H9 (cell line): Measurements from ENCODE around the gene ABCD3. TPM values are rescaled to one million over a fixed set of nuclear protein-coding genes. Genes with fewer than 3 reads are reported as not detected.

Experiments used
- DNase-seq: peaks from one replicate; pipeline ENCODE4 v3.0.0-alpha.2; 2017
- H2AFZ ChIP-seq: one replicate; pipeline ENCODE4 v1.6.1; 2013; ENCODE audit warnings: mild to moderate bottlenecking, low read length, control low read depth, moderate library complexity
- H2AK5ac ChIP-seq: 2 replicates; pipeline ENCODE4 v1.6.1; 2013; ENCODE audit warnings: low read length, control low read depth, mixed read lengths; ENCODE audit not compliant: insufficient read length
- H2BK120ac ChIP-seq: one replicate; pipeline ENCODE4 v1.6.1; 2013; ENCODE audit warnings: low read depth, mild to moderate bottlenecking, low read length, control low read depth, inconsistent platforms; ENCODE audit not compliant: poor library complexity, severe bottlenecking
- H2BK12ac ChIP-seq: 2 replicates; pipeline ENCODE4 v1.6.1; 2013; ENCODE audit warnings: low read length, control low read depth, mixed read lengths, low read depth; ENCODE audit not compliant: insufficient read length
- H2BK15ac ChIP-seq: 2 replicates; pipeline ENCODE4 v1.6.1; 2013; ENCODE audit warnings: low read depth, low read length, control low read depth
- H2BK20ac ChIP-seq: one replicate; pipeline ENCODE4 v1.6.1; 2013; ENCODE audit warnings: low read depth, mild to moderate bottlenecking, low read length, control low read depth, inconsistent platforms; ENCODE audit not compliant: poor library complexity, severe bottlenecking
- H2BK5ac ChIP-seq: 2 replicates; pipeline ENCODE4 v1.6.1; 2013; ENCODE audit warnings: low read length, control low read depth, mixed read lengths; ENCODE audit not compliant: insufficient read length
- H3K14ac ChIP-seq: 2 replicates; pipeline ENCODE4 v1.6.1; 2013; ENCODE audit warnings: low read length, control low read depth; ENCODE audit not compliant: insufficient read depth
- H3K18ac ChIP-seq: 2 replicates; pipeline ENCODE4 v1.6.1; 2013; ENCODE audit warnings: low read depth, mild to moderate bottlenecking, mixed read lengths, low read length, control low read depth; ENCODE audit not compliant: insufficient read length
- H3K23ac ChIP-seq: 2 replicates; pipeline ENCODE4 v1.6.1; 2013; ENCODE audit warnings: low read length, control low read depth, mixed read lengths, low read depth; ENCODE audit not compliant: insufficient read length
- H3K23me2 ChIP-seq: 2 replicates; pipeline ENCODE4 v1.6.1; 2013; ENCODE audit warnings: low read depth, mild to moderate bottlenecking, mixed read lengths, low read length, control low read depth; ENCODE audit not compliant: insufficient read length, poor library complexity, severe bottlenecking
- H3K27ac ChIP-seq: 2 replicates; pipeline ENCODE4 v1.5.1; 2013; ENCODE audit warnings: low read length, control low read depth, mixed read lengths, low read depth; ENCODE audit not compliant: insufficient read length
- H3K27me3 ChIP-seq: 2 replicates; pipeline ENCODE4 v1.6.1; 2013; ENCODE audit warnings: low read length, control low read depth, inconsistent platforms; ENCODE audit not compliant: insufficient read depth
- H3K4ac ChIP-seq: 2 replicates; pipeline ENCODE4 v1.6.1; 2013; ENCODE audit warnings: low read depth, mild to moderate bottlenecking, control low read depth, inconsistent platforms, low read length, moderate library complexity
- H3K4me1 ChIP-seq: 2 replicates; pipeline ENCODE4 v1.6.1; 2013; ENCODE audit warnings: low read length, control low read depth, inconsistent platforms; ENCODE audit not compliant: insufficient read depth
- H3K4me2 ChIP-seq: 2 replicates; pipeline ENCODE4 v1.6.1; 2013; ENCODE audit warnings: low read length, control low read depth, mixed read lengths; ENCODE audit not compliant: insufficient read length, insufficient read depth
- H3K56ac ChIP-seq: 2 replicates; pipeline ENCODE4 v1.6.1; 2013; ENCODE audit warnings: low read depth, mild to moderate bottlenecking, mixed read lengths, low read length, control low read depth; ENCODE audit not compliant: insufficient read length
- H3K79me1 ChIP-seq: 2 replicates; pipeline ENCODE4 v1.6.1; 2013; ENCODE audit warnings: low read depth, mild to moderate bottlenecking, moderate library complexity, low read length, control low read depth, inconsistent platforms; ENCODE audit not compliant: insufficient read depth, poor library complexity, severe bottlenecking
- H3K79me2 ChIP-seq: 2 replicates; pipeline ENCODE4 v1.6.1; 2013; ENCODE audit warnings: low read length, control low read depth, inconsistent platforms; ENCODE audit not compliant: insufficient read depth
- H3K9ac ChIP-seq: 2 replicates; pipeline ENCODE4 v1.6.1; 2013; ENCODE audit warnings: low read length, control low read depth, mixed read lengths; ENCODE audit not compliant: insufficient read length; ENCODE audit errors: extremely low read depth
- H3K9me3 ChIP-seq: one replicate; pipeline ENCODE4 v1.6.1; 2013; ENCODE audit warnings: low read depth, low read length, inconsistent platforms; ENCODE audit not compliant: control insufficient read depth
- H3T11ph ChIP-seq: one replicate; pipeline ENCODE4 v1.6.1; 2013; ENCODE audit warnings: mild to moderate bottlenecking, low read length, control low read depth, inconsistent platforms
- H4K20me1 ChIP-seq: one replicate; pipeline ENCODE4 v1.6.1; 2013; ENCODE audit not compliant: control insufficient read depth, insufficient read length, insufficient read depth
- H4K5ac ChIP-seq: 2 replicates; pipeline ENCODE4 v1.6.1; 2013; ENCODE audit warnings: low read depth, mild to moderate bottlenecking, mixed read lengths, low read length, control low read depth; ENCODE audit not compliant: insufficient read length
- H4K8ac ChIP-seq: replicated peaks from 2 replicates; pipeline ENCODE4 v1.6.1; 2013; ENCODE audit warnings: low read length, control low read depth, mixed read lengths, low read depth; ENCODE audit not compliant: insufficient read length
- H4K91ac ChIP-seq: 2 replicates; pipeline ENCODE4 v1.6.1; 2013; ENCODE audit warnings: low read depth, mild to moderate bottlenecking, moderate library complexity, mixed read lengths, low read length, control low read depth; ENCODE audit not compliant: insufficient read length
- H3K27ac Mint-ChIP-seq, 3 experiments: 2 replicates in 2 of 3; 3 replicates in 1 of 3; pipeline ENCODE4 v1.8.0; 2020 to 2021; ENCODE audit warnings: mixed read lengths in 3 of 3, mild to moderate bottlenecking in 1 of 3, moderate library complexity in 1 of 3
- H3K27me3 Mint-ChIP-seq: 2 replicates; pipeline ENCODE4 v1.8.0; 2021; ENCODE audit warnings: low read depth, mild to moderate bottlenecking, moderate library complexity, mixed read lengths
- H3K36me3 Mint-ChIP-seq, 3 experiments: 2 replicates in 2 of 3; 3 replicates in 1 of 3; pipeline ENCODE4 v1.8.0; 2020 to 2021; ENCODE audit warnings: low read depth in 3 of 3, mixed read lengths in 3 of 3; ENCODE audit not compliant: insufficient read depth in 1 of 3
- H3K4me1 Mint-ChIP-seq, 2 experiments: 2 replicates each; pipeline ENCODE4 v1.8.0; 2020; ENCODE audit warnings: mixed read lengths in 2 of 2
- H3K4me3 Mint-ChIP-seq, 2 experiments: 2 replicates in 1 of 2; 3 replicates in 1 of 2; pipeline ENCODE4 v1.8.0; 2020 to 2021; ENCODE audit warnings: mild to moderate bottlenecking in 2 of 2, mixed read lengths in 2 of 2, moderate library complexity in 1 of 2
- H3K9me3 Mint-ChIP-seq, 2 experiments: 2 replicates in 1 of 2; 3 replicates in 1 of 2; pipeline ENCODE4 v1.8.0; 2020; ENCODE audit warnings: mild to moderate bottlenecking in 2 of 2, mixed read lengths in 2 of 2, moderate library complexity in 1 of 2
- CTCF ChIP-seq: fragments of 200-600 bp; sonication (generic); conservative IDR thresholded peaks from 3 replicates; pipeline ENCODE4 v1.8.0; 2021; ENCODE audit warnings: antibody characterized with exemption, mild to moderate bottlenecking
- WGBS: extraction: QIAGEN DNeasy Blood & Tissue Kit; methylation state at CpG from one replicate; pipeline ENCODE4 v1.1.7; 2013; ENCODE audit warnings: missing lambda C conversion rate, low lambda C conversion rate, mixed read lengths; ENCODE audit not compliant: insufficient read length; ENCODE audit errors: extremely low coverage; 5-methylcytosine and 5-hydroxymethylcytosine counted together
- total RNA-seq: library from RNA; stranded (reverse); gene quantifications from 2 replicates; pipeline ENCODE4 v1.2.1, GENCODE V29; 2021

The ABCD3 gene
- total RNA-seq, 1 experiment from 2014 or later = 32.0 TPM

GRCh38 chr1:94524531-94524930, 106.3 kb downstream of the ABCD3 start:
- TF ChIP-seq CTCF = no peak
- Histone ChIP-seq H3T11ph (no peak overlapping the region), H4K8ac (no peak overlapping the region), H3K4ac (no peak overlapping the region), H4K5ac (no peak overlapping the region), H2BK20ac (no peak overlapping the region), H3K23ac (no peak overlapping the region), H4K91ac (no peak overlapping the region), H3K4me1 (peaks cover 7% of the 10 kb centered on the region; the same call in 1 of the 2 replicates), H2AK5ac (no peak overlapping the region), H4K20me1 (no peaks in the 10 kb centered on the region), H2BK12ac (no peak overlapping the region), H3K23me2 (no peaks in the 10 kb centered on the region), H2BK120ac (no peak overlapping the region), H2BK15ac (no peak overlapping the region), H2AFZ (no peak overlapping the region), H3K27ac (no peak overlapping the region), H3K9me3 (no peaks in the 10 kb centered on the region), H3K14ac (no peak overlapping the region), H2BK5ac (no peak overlapping the region), H3K79me1 (no peaks in the 10 kb centered on the region), H3K56ac (no peak overlapping the region), H3K27me3 (no peaks in the 10 kb centered on the region), H3K9ac (no peak overlapping the region), H3K18ac (no peak overlapping the region), H3K4me2 (no peak overlapping the region), H3K79me2 (no peaks in the 10 kb centered on the region)
- Mint-ChIP-seq H3K4me3 (no peak overlapping the region), H3K4me1 (peaks cover 21 to 26% of the 10 kb centered on the region in 2 experiments), H3K27me3 (no peaks in the 10 kb centered on the region), H3K27ac (no peak overlapping the region), H3K36me3 (peaks cover 0 to 3% (median 0%) of the 10 kb centered on the region in 3 experiments; a peak in 2 of 7 replicates), H3K9me3 (no peaks in the 10 kb centered on the region)
- no peak for DNase-seq
- no CpG with 5 or more reads among the region's 6 CpGs for WGBS
